ENCODE measurements around the gene SUCLG2.

SUCLG2 gene

GRCh38 chr3:67654099-67654843, at the start of gene SUCLG2:
Gene SUCLG2 (minus strand): TSS chr3:67654612. CDS start chr3:67654586, 26 bp downstream.
- Mint-ChIP-seq H3K27me3 (no peaks in the 10 kb centered on the region), H3K4me1 (peaks cover 65% of the 10 kb centered on the region), H3K9me3 (peaks cover 6% of the 10 kb centered on the region), H3K4me3 (peak within 1 kb of the TSS; percentile 72), H3K27ac (ENCODE audit: low read depth) (peak within 1 kb of the TSS; percentile 78), H3K36me3 (ENCODE audit: insufficient read depth) (peaks cover 10% of the 10 kb centered on the region)
- peak; percentile 52 to 61 for DNase-seq (ENCODE audit: low spot score in 2 of 2)
- peak; percentile 49 for ATAC-seq (replicated peaks; ENCODE audit: extremely low read depth, poor library complexity, severe bottlenecking)

- H3K27ac Mint-ChIP-seq (ENCODE audit: low read depth) = no peak overlapping the region
- H3K4me1 Mint-ChIP-seq = peaks cover 7% of the 10 kb centered on the region
- DNase-seq (ENCODE audit: low spot score in 2 of 2) (no peak), ATAC-seq (replicated peaks; ENCODE audit: extremely low read depth, poor library complexity, severe bottlenecking) (no peak)
- H3K27me3 Mint-ChIP-seq = no peaks in the 10 kb centered on the region
- H3K36me3 Mint-ChIP-seq (ENCODE audit: insufficient read depth) = no peaks in the 10 kb centered on the region
- H3K4me3 Mint-ChIP-seq = no peak overlapping the region
- no peaks in the 10 kb centered on the region for H3K9me3 Mint-ChIP-seq
Observed at GRCh38 chr3:67700596-67700995, 46.2 kb upstream of the SUCLG2 start.

- H3K9me3 Mint-ChIP-seq = no peaks in the 10 kb centered on the region
- DNase-seq (ENCODE audit: low spot score in 2 of 2) (no peak), ATAC-seq (replicated peaks; ENCODE audit: extremely low read depth, poor library complexity, severe bottlenecking) (no peak)
- H3K4me1 Mint-ChIP-seq = peaks cover 7% of the 10 kb centered on the region
- no peak overlapping the region for H3K4me3 Mint-ChIP-seq
- no peak overlapping the region for H3K27ac Mint-ChIP-seq (ENCODE audit: low read depth)
- H3K27me3 Mint-ChIP-seq = no peaks in the 10 kb centered on the region
- H3K36me3 Mint-ChIP-seq (ENCODE audit: insufficient read depth) = no peaks in the 10 kb centered on the region
Observed at GRCh38 chr3:67699882-67700281, 45.5 kb upstream of the SUCLG2 start.

- H3K4me3 Mint-ChIP-seq = no peak overlapping the region
- H3K36me3 Mint-ChIP-seq (ENCODE audit: insufficient read depth) = no peaks in the 10 kb centered on the region
Observed at GRCh38 chr3:67692621-67693020, 38.2 kb upstream of the SUCLG2 start.

GRCh38 chr3:67691926-67692325, 37.5 kb upstream of the SUCLG2 start:
- Mint-ChIP-seq H3K9me3 (peaks cover 8% of the 10 kb centered on the region), H3K4me3 (no peak overlapping the region), H3K4me1 (peaks cover 5% of the 10 kb centered on the region), H3K36me3 (ENCODE audit: insufficient read depth) (no peaks in the 10 kb centered on the region), H3K27me3 (peaks cover 9% of the 10 kb centered on the region), H3K27ac (ENCODE audit: low read depth) (no peak overlapping the region)
- ATAC-seq (replicated peaks; ENCODE audit: extremely low read depth, poor library complexity, severe bottlenecking) (no peak), DNase-seq (ENCODE audit: low spot score in 2 of 2) (no peak)

More at GRCh38 chr3:67692621-67693020, 38.2 kb upstream of the SUCLG2 start:
- ATAC-seq (replicated peaks; ENCODE audit: extremely low read depth, poor library complexity, severe bottlenecking) = no peak
- no peak for DNase-seq (ENCODE audit: low spot score in 2 of 2)
- peaks cover 9% of the 10 kb centered on the region for H3K27me3 Mint-ChIP-seq
- H3K4me1 Mint-ChIP-seq = peaks cover 5% of the 10 kb centered on the region
- H3K27ac Mint-ChIP-seq (ENCODE audit: low read depth) = no peak overlapping the region
- H3K9me3 Mint-ChIP-seq = peaks cover 8% of the 10 kb centered on the region

- no peak for ATAC-seq (replicated peaks; ENCODE audit: extremely low read depth, poor library complexity, severe bottlenecking)
- no peak overlapping the region for H3K27ac Mint-ChIP-seq (ENCODE audit: low read depth)
- peaks cover 8% of the 10 kb centered on the region for H3K9me3 Mint-ChIP-seq
- no peaks in the 10 kb centered on the region for H3K36me3 Mint-ChIP-seq (ENCODE audit: insufficient read depth)
- no peak overlapping the region for H3K4me3 Mint-ChIP-seq
- H3K4me1 Mint-ChIP-seq = peaks cover 8% of the 10 kb centered on the region
- no peak for DNase-seq (ENCODE audit: low spot score in 2 of 2)
- H3K27me3 Mint-ChIP-seq = peaks cover 9% of the 10 kb centered on the region
Observed at GRCh38 chr3:67691207-67691606, 36.8 kb upstream of the SUCLG2 start.

GRCh38 chr3:67689806-67690205, 35.4 kb upstream of the SUCLG2 start:
- Mint-ChIP-seq H3K27me3 (peaks cover 9% of the 10 kb centered on the region), H3K36me3 (ENCODE audit: insufficient read depth) (no peaks in the 10 kb centered on the region)

GRCh38 chr3:67688231-67688630, 33.8 kb upstream of the SUCLG2 start:
- peaks cover 7% of the 10 kb centered on the region for H3K27me3 Mint-ChIP-seq
- H3K27ac Mint-ChIP-seq (ENCODE audit: low read depth) = no peak overlapping the region
- H3K9me3 Mint-ChIP-seq = peaks cover 8% of the 10 kb centered on the region
- H3K36me3 Mint-ChIP-seq (ENCODE audit: insufficient read depth) = no peaks in the 10 kb centered on the region
- H3K4me3 Mint-ChIP-seq = no peak overlapping the region
- peaks cover 30% of the 10 kb centered on the region for H3K4me1 Mint-ChIP-seq
- no peak for ATAC-seq (replicated peaks; ENCODE audit: extremely low read depth, poor library complexity, severe bottlenecking)
- DNase-seq (ENCODE audit: low spot score in 2 of 2) = no peak

More at GRCh38 chr3:67689806-67690205, 35.4 kb upstream of the SUCLG2 start:
- no peak overlapping the region for H3K4me3 Mint-ChIP-seq
- no peak overlapping the region for H3K27ac Mint-ChIP-seq (ENCODE audit: low read depth)
- DNase-seq (ENCODE audit: low spot score in 2 of 2) (no peak), ATAC-seq (replicated peaks; ENCODE audit: extremely low read depth, poor library complexity, severe bottlenecking) (no peak)
- peaks cover 18% of the 10 kb centered on the region for H3K4me1 Mint-ChIP-seq
- H3K9me3 Mint-ChIP-seq = peaks cover 8% of the 10 kb centered on the region

- no peaks in the 10 kb centered on the region for H3K27me3 Mint-ChIP-seq
- H3K36me3 Mint-ChIP-seq (ENCODE audit: insufficient read depth) = no peaks in the 10 kb centered on the region
- ATAC-seq (replicated peaks; ENCODE audit: extremely low read depth, poor library complexity, severe bottlenecking) (no peak), DNase-seq (ENCODE audit: low spot score in 2 of 2) (no peak)
- H3K4me3 Mint-ChIP-seq = peak overlapping the region; percentile 65
- peak overlapping the region; percentile 69 for H3K27ac Mint-ChIP-seq (ENCODE audit: low read depth)
- H3K4me1 Mint-ChIP-seq = peaks cover 32% of the 10 kb centered on the region
- peaks cover 8% of the 10 kb centered on the region for H3K9me3 Mint-ChIP-seq
Observed at GRCh38 chr3:67686069-67686468, 31.7 kb upstream of the SUCLG2 start.

GRCh38 chr3:67685499-67685898, 31.1 kb upstream of the SUCLG2 start:
- peaks cover 28% of the 10 kb centered on the region for H3K4me1 Mint-ChIP-seq
- H3K36me3 Mint-ChIP-seq (ENCODE audit: insufficient read depth) = no peaks in the 10 kb centered on the region
- no peaks in the 10 kb centered on the region for H3K27me3 Mint-ChIP-seq
- ATAC-seq (replicated peaks; ENCODE audit: extremely low read depth, poor library complexity, severe bottlenecking) (no peak), DNase-seq (ENCODE audit: low spot score in 2 of 2) (no peak)
- H3K4me3 Mint-ChIP-seq = peak overlapping the region; percentile 65
- H3K9me3 Mint-ChIP-seq = peaks cover 5% of the 10 kb centered on the region
- peak overlapping the region; percentile 69 for H3K27ac Mint-ChIP-seq (ENCODE audit: low read depth)

GRCh38 chr3:67684211-67684610, 29.8 kb upstream of the SUCLG2 start:
- DNase-seq (ENCODE audit: low spot score in 2 of 2) (no peak), ATAC-seq (replicated peaks; ENCODE audit: extremely low read depth, poor library complexity, severe bottlenecking) (no peak)
- H3K27me3 Mint-ChIP-seq = no peaks in the 10 kb centered on the region
- no peaks in the 10 kb centered on the region for H3K36me3 Mint-ChIP-seq (ENCODE audit: insufficient read depth)
- no peak overlapping the region for H3K27ac Mint-ChIP-seq (ENCODE audit: low read depth)
- no peak overlapping the region for H3K4me3 Mint-ChIP-seq
- H3K4me1 Mint-ChIP-seq = peaks cover 29% of the 10 kb centered on the region
- no peaks in the 10 kb centered on the region for H3K9me3 Mint-ChIP-seq

- peaks cover 36% of the 10 kb centered on the region for H3K4me1 Mint-ChIP-seq
- H3K27ac Mint-ChIP-seq (ENCODE audit: low read depth) = no peak overlapping the region
- ATAC-seq (replicated peaks; ENCODE audit: extremely low read depth, poor library complexity, severe bottlenecking) (no peak), DNase-seq (ENCODE audit: low spot score in 2 of 2) (no peak)
- no peaks in the 10 kb centered on the region for H3K9me3 Mint-ChIP-seq
- H3K36me3 Mint-ChIP-seq (ENCODE audit: insufficient read depth) = no peaks in the 10 kb centered on the region
- no peaks in the 10 kb centered on the region for H3K27me3 Mint-ChIP-seq
- no peak overlapping the region for H3K4me3 Mint-ChIP-seq
Observed at GRCh38 chr3:67683522-67683921, 29.1 kb upstream of the SUCLG2 start.

- H3K4me1 Mint-ChIP-seq = peaks cover 27% of the 10 kb centered on the region
- H3K36me3 Mint-ChIP-seq (ENCODE audit: insufficient read depth) = no peaks in the 10 kb centered on the region
- ATAC-seq (replicated peaks; ENCODE audit: extremely low read depth, poor library complexity, severe bottlenecking) = peak; percentile 76
- H3K4me3 Mint-ChIP-seq = peak overlapping the region; percentile 8
- no peak for DNase-seq (ENCODE audit: low spot score in 2 of 2)
- peak overlapping the region; percentile 62 for H3K27ac Mint-ChIP-seq (ENCODE audit: low read depth)
- H3K9me3 Mint-ChIP-seq = no peaks in the 10 kb centered on the region
- H3K27me3 Mint-ChIP-seq = no peaks in the 10 kb centered on the region
Observed at GRCh38 chr3:67678665-67679064, 24.3 kb upstream of the SUCLG2 start.

All from central memory CD8-positive, alpha-beta T cell (primary cell).